ENCODE measurements around the gene MPZL1. TPM values are rescaled to one million over a fixed set of nuclear protein-coding genes. Genes with fewer than 3 reads are reported as not detected.

The MPZL1 gene
- total RNA-seq, 1 experiment from 2014 or later: 52.9 TPM

GRCh38 chr1:167777269-167777650 is 55.5 kb downstream of the MPZL1 start:
- Histone ChIP-seq H3K9ac (ENCODE audit: low read length) (no peak overlapping the region), H3K27me3 (ENCODE audit: insufficient read depth, low read length) (no peaks in the 10 kb centered on the region), H2AFZ (ENCODE audit: low read depth, low read length, poor library complexity, severe bottlenecking) (no peak overlapping the region), H3K27ac (ENCODE audit: low read depth, low read length) (no peak overlapping the region), H3K4me3 (replicated peaks in 1 of 2; ENCODE audit: low read depth in 1 of 2, low read length in 2 of 2) (no peak overlapping the region), H3K36me3 (ENCODE audit: control insufficient read depth in 1 of 2, insufficient read depth in 2 of 2, low read length in 2 of 2) (no peaks in the 10 kb centered on the region; a peak in 1 of 4 replicates), H4K20me1 (ENCODE audit: insufficient read depth) (no peaks in the 10 kb centered on the region), H3K9me2 (ENCODE audit: insufficient read depth) (no peaks in the 10 kb centered on the region), H3K4me2 (ENCODE audit: low read length) (no peak overlapping the region), H3K4me1 (ENCODE audit: control insufficient read depth in 1 of 2, insufficient read depth in 2 of 2, low read length in 2 of 2) (no peaks in the 10 kb centered on the region), H3K9me3 (ENCODE audit: control insufficient read depth in 1 of 2, insufficient read depth in 1 of 2, low read depth in 1 of 2, low read length in 2 of 2) (no peaks in the 10 kb centered on the region), H3K79me2 (ENCODE audit: insufficient read depth, low read length) (no peaks in the 10 kb centered on the region; the same call in 1 of the 2 replicates)
- intact Hi-C loops (cut with micrococcal nuclease): no loop called here
- TF ChIP-seq, protein P1, sequence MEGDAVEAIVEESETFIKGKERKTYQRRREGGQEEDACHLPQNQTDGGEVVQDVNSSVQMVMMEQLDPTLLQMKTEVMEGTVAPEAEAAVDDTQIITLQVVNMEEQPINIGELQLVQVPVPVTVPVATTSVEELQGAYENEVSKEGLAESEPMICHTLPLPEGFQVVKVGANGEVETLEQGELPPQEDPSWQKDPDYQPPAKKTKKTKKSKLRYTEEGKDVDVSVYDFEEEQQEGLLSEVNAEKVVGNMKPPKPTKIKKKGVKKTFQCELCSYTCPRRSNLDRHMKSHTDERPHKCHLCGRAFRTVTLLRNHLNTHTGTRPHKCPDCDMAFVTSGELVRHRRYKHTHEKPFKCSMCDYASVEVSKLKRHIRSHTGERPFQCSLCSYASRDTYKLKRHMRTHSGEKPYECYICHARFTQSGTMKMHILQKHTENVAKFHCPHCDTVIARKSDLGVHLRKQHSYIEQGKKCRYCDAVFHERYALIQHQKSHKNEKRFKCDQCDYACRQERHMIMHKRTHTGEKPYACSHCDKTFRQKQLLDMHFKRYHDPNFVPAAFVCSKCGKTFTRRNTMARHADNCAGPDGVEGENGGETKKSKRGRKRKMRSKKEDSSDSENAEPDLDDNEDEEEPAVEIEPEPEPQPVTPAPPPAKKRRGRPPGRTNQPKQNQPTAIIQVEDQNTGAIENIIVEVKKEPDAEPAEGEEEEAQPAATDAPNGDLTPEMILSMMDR (IDR thresholded peaks at IDR 0.05 in 2 of 3, conservative IDR thresholded peaks at IDR 0.05 in 1 of 3; ENCODE audit: borderline replicate concordance in 1 of 3, insufficient read depth in 1 of 3, low read depth in 2 of 3, low read length in 2 of 3): no peak
- no peak for TF ChIP-seq POLR2AphosphoS5 (IDR thresholded peaks at IDR 0.05; ENCODE audit: low read depth, low read length)
- TF ChIP-seq ELF1 (IDR thresholded peaks at IDR 0.05; ENCODE audit: borderline replicate concordance, low read depth): no peak
- no peak for TF ChIP-seq EZH2 (IDR thresholded peaks at IDR 0.05)
- TF ChIP-seq ATF3 (IDR thresholded peaks at IDR 0.05): no peak
- TF ChIP-seq YY1 (IDR thresholded peaks at IDR 0.05; ENCODE audit: extremely low read depth, insufficient replicate concordance, low read depth, low read length): no peak
- TF ChIP-seq MAX (IDR thresholded peaks at IDR 0.05): no peak
- no peak for TF ChIP-seq CBX3 (IDR thresholded peaks at IDR 0.05; ENCODE audit: low read depth)
- TF ChIP-seq SP1 (IDR thresholded peaks at IDR 0.05; ENCODE audit: low read depth): no peak
- TF ChIP-seq SIN3A (IDR thresholded peaks at IDR 0.05; ENCODE audit: low read depth): no peak
- TF ChIP-seq FOSL1 (IDR thresholded peaks at IDR 0.05; ENCODE audit: low read depth): no peak
- no peak for TF ChIP-seq ZNF274 (IDR thresholded peaks at IDR 0.05; ENCODE audit: low read depth, low read length)
- TF ChIP-seq TCF7L2 (IDR thresholded peaks at IDR 0.05; ENCODE audit: borderline replicate concordance, extremely low read depth, insufficient read depth, insufficient read length): no peak
- no peak for TF ChIP-seq SRF (IDR thresholded peaks at IDR 0.05; ENCODE audit: low read depth)
- TF ChIP-seq REST (IDR thresholded peaks at IDR 0.05; ENCODE audit: low read depth): no peak
- no peak for TF ChIP-seq ZFX (IDR thresholded peaks at IDR 0.05)
- no peak for TF ChIP-seq EGR1 (IDR thresholded peaks at IDR 0.05; ENCODE audit: low read depth)
- no peak for TF ChIP-seq RAD21 (IDR thresholded peaks at IDR 0.05; ENCODE audit: low read depth)
- DNase-seq (ENCODE audit: low read depth, low spot score) (no peak), ATAC-seq (no peak)
- BruUV-seq (replicated peaks): no TSS peak
- ChIA-PET POLR2A (no interaction called here), CTCF (no interaction called here), RAD21 (ENCODE audit: low non-redundant PET in 1 of 2, low total read pairs in 2 of 2, uncharacterized antibody in 2 of 2, unreplicated experiment in 2 of 2) (no interaction called here)
